Fibroblast of mammary gland (primary cell): Measurements from ENCODE around the gene PTGER4.

Experiments used
- DNase-seq: peaks from one replicate; pipeline ENCODE4 v3.0.0-alpha.2; 2010; ENCODE audit warnings: low read depth
- H3K4me3 ChIP-seq: 2 replicates; pipeline ENCODE4 v1.5.1; 2011; ENCODE audit warnings: low read depth, mild to moderate bottlenecking, low read length, moderate library complexity; ENCODE audit not compliant: control insufficient read depth
- TF ChIP-seq, protein P1 (sequence below): conservative IDR thresholded peaks from 2 replicates; pipeline ENCODE4 v1.5.1; 2011; ENCODE audit warnings: low read depth, low read length, inconsistent platforms; ENCODE audit not compliant: control insufficient read depth, insufficient read depth

The PTGER4 gene

DNA sequence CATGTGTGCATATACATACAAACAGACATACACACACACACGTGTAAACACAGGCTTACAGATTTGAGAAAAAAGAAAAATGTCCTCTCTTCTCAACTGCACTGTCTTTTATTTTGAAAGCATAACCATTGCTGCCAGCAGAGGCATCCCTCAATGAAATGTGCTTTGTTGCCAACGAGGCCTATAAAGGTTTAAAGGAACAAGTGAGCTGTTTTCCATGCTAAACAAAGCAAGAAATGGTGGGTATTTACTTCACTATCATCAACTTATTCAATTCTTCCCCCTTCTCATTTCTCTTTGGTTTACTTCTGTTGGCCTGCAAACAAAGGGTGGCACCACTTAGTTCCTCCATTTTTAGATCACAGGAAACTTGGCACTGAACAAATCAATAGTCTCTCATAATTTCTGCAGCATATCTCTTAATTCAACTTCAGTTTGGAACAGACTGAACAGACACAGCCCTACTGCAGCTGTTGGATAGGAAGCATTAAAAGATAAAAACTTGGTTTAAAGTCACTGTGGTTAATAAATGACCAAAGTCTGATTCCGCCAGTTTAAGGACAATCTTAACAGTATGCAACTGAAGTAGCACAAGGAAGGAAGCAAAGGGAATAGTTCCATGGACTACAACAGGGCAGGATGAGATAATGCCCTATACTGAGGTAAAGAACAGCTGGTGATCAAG lies 54.3 kb downstream of the PTGER4 start:
- TF ChIP-seq, protein P1, sequence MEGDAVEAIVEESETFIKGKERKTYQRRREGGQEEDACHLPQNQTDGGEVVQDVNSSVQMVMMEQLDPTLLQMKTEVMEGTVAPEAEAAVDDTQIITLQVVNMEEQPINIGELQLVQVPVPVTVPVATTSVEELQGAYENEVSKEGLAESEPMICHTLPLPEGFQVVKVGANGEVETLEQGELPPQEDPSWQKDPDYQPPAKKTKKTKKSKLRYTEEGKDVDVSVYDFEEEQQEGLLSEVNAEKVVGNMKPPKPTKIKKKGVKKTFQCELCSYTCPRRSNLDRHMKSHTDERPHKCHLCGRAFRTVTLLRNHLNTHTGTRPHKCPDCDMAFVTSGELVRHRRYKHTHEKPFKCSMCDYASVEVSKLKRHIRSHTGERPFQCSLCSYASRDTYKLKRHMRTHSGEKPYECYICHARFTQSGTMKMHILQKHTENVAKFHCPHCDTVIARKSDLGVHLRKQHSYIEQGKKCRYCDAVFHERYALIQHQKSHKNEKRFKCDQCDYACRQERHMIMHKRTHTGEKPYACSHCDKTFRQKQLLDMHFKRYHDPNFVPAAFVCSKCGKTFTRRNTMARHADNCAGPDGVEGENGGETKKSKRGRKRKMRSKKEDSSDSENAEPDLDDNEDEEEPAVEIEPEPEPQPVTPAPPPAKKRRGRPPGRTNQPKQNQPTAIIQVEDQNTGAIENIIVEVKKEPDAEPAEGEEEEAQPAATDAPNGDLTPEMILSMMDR, result no peak
- H3K4me3 ChIP-seq, result no peak overlapping the region
- no peak for DNase-seq

DNA sequence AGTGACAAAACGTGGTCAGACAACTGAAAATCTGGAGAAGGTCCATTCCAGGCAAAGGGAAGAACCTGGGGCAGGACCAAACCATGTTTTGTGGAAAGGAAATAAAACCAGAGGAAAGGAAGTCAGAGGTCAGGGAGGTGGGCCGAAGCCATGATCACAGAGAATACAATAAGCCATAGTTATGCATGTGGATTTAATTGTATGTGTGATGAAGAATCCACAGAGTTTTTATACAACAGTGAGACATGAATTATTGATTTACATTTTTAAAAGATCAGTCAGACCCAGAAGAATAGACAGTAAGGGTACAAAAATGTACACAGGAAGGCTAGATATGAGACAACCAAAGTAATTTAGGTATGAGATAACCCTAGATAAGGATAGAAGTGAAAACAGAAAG lies 55.3 kb downstream of the PTGER4 start:
- peak; percentile 44 for DNase-seq
- H3K4me3 ChIP-seq, result no peak overlapping the region
- TF ChIP-seq, protein P1, result no peak

DNA sequence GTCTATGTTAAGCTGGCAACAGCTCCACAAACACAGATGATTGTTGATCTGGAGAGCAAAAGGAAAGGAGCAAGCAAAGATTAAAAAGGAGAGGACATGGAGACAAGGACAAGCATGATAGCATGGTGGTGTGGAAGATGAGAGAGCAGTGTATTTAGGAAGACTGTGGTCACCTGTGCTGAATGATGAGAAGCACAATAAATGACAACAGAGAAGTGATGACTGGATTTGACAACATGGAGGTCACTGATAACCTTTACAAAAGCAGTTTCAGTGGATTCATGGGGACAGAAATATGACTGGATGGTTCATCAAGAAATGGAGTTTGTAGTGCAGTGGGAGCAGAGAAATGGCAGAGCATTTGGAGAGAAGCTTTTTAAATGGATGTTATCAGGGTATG lies 55.9 kb downstream of the PTGER4 start:
- TF ChIP-seq, protein P1, result no peak
- H3K4me3 ChIP-seq, result no peak overlapping the region
- DNase-seq, result no peak

DNA sequence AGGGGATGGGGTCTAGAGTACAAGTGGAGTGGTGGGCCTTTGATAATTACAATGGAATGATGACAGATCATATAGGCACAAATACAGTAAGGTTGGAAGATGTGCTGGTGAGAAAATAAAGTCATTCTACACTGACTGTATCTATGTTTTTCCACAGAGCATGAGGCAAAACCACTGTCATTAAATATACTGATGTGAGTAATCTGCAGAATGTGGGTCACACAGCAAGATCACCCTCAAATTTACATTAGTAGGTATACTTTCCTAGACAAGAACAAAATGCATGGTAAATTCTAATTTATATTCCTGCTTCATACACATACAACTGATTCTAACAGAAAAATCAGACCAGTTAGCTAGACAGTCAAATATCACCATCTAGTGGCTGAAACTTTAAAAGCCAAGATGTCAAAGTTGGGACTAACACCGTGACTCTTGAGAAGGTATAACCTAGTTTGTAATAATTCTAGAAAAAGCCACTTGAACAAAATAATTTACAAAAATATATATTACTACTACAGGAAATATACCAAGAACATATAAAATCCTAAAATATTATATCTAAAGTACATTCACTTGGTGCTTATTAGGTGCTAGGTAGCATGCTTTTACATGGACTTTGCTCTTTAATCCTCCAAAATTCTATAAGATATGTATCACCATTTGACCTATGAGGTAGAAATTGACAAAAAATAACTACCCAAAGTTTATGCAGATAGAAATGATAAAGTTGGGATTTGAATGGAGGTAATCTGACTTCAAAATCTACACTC lies 56.6 kb downstream of the PTGER4 start:
- peak; percentile 76 for DNase-seq
- H3K4me3 ChIP-seq, result no peak overlapping the region
- TF ChIP-seq, protein P1, result peak; percentile 84

GRCh38 chr5:40738502-40738901 lies 58.8 kb downstream of the PTGER4 start:
- DNase-seq, result peak; percentile 19
- TF ChIP-seq, protein P1, result no peak
- H3K4me3 ChIP-seq, result no peak overlapping the region
